Endodermal cell (in vitro differentiated cells): Measurements from ENCODE around the gene HOXA4. TPM values are rescaled to one million over a fixed set of nuclear protein-coding genes. Genes with fewer than 3 reads are reported as not detected.

ENCODE experiments used
- DNase-seq: peaks from one replicate; pipeline ENCODE4 v3.0.0-alpha.2; 2017
- H3K27ac ChIP-seq: 2 replicates; pipeline ENCODE4 v1.5.1; 2013; ENCODE audit warnings: mild to moderate bottlenecking, low read depth, low read length, moderate library complexity
- H3K27me3 ChIP-seq: 2 replicates; pipeline ENCODE4 v1.6.1; 2013; ENCODE audit warnings: mild to moderate bottlenecking, low read length, moderate library complexity; ENCODE audit not compliant: insufficient read depth, control insufficient read depth, poor library complexity, severe bottlenecking
- H3K36me3 ChIP-seq: 2 replicates; pipeline ENCODE4 v1.7.0; 2013; ENCODE audit warnings: mild to moderate bottlenecking, low read length, moderate library complexity; ENCODE audit not compliant: control insufficient read depth, insufficient read depth
- H3K4me1 ChIP-seq: one replicate; pipeline ENCODE4 v1.7.0; 2013; ENCODE audit warnings: low read length; ENCODE audit not compliant: control insufficient read depth, insufficient read depth
- H3K4me3 ChIP-seq: 2 replicates; pipeline ENCODE4 v1.5.1; 2013; ENCODE audit warnings: mild to moderate bottlenecking, low read length, moderate library complexity
- H3K9ac ChIP-seq: 2 replicates; pipeline ENCODE4 v1.6.1; 2013; ENCODE audit warnings: mild to moderate bottlenecking, low read length, moderate library complexity; ENCODE audit not compliant: poor library complexity, severe bottlenecking; ENCODE audit errors: extremely low read depth
- H3K9me3 ChIP-seq: 2 replicates; pipeline ENCODE4 v1.6.1; 2013; ENCODE audit warnings: mild to moderate bottlenecking, low read length, moderate library complexity; ENCODE audit not compliant: control insufficient read depth
- H3K27ac Mint-ChIP-seq: 2 replicates; pipeline ENCODE4 v1.8.0; 2020; ENCODE audit warnings: mixed read lengths
- H3K27me3 Mint-ChIP-seq: 2 replicates; pipeline ENCODE4 v1.8.0; 2021; ENCODE audit warnings: mild to moderate bottlenecking, mixed read lengths; ENCODE audit not compliant: insufficient read depth
- H3K36me3 Mint-ChIP-seq: 2 replicates; pipeline ENCODE4 v1.8.0; 2020; ENCODE audit warnings: low read depth, mixed read lengths
- H3K4me1 Mint-ChIP-seq: 2 replicates; pipeline ENCODE4 v1.8.0; 2020; ENCODE audit warnings: mixed read lengths
- H3K4me3 Mint-ChIP-seq: 2 replicates; pipeline ENCODE4 v1.8.0; 2020; ENCODE audit warnings: mild to moderate bottlenecking, moderate library complexity, mixed read lengths
- H3K9me3 Mint-ChIP-seq: 2 replicates; pipeline ENCODE4 v1.8.0; 2020; ENCODE audit warnings: mild to moderate bottlenecking, mixed read lengths
- CTCF ChIP-seq: fragments of 200-600 bp; sonication (generic); conservative IDR thresholded peaks from 2 replicates; pipeline ENCODE4 v1.5.0; 2021; ENCODE audit warnings: antibody characterized with exemption, mild to moderate bottlenecking
- WGBS, 2 experiments: methylation state at CpG; one replicate each; pipeline versions ENCODE4 v1.1.5 to v1.1.7; 2013; ENCODE audit warnings: missing lambda C conversion rate in 2 of 2, mixed read lengths in 1 of 2; ENCODE audit not compliant: insufficient coverage in 1 of 2, insufficient read length in 1 of 2; 5-methylcytosine and 5-hydroxymethylcytosine counted together
- total RNA-seq, 2 donors: library from RNA; stranded (reverse); fragmentation: NEBNext Ultra II Directional in 1 of 2; extraction: Animal tissue kit (Norgen Biotek cat#: 25700) in 1 of 2; gene quantifications; 2 replicates in 1 of 2; 3 replicates in 1 of 2; pipeline ENCODE4 v1.2.1, GENCODE V29; 2021

HOXA4 gene
- total RNA-seq, 2 donors from 2014 or later: not detected

DNA sequence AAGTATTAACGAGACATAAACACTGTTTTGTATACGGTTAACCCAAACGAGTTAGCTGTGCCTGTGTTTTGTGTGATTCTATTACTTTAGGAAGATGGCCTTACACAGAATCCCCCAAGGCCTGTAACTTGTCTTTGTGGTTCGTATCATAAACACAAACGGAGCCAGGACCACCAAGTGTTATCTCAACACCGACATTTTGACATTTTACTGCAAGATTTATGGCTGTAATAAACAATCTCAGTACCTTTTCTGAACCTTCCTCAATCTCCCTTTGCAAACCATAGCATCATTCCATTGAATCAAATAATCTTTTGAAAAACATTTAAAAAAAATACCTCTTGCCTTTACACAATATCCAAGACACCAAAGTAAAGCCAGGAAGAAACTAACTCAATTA, 2.4 kb upstream of the HOXA4 start:
- 25 to 26% methylated on average over 6 of the region's 6 CpGs for WGBS, 2 experiments
- H3K4me3 Mint-ChIP-seq: no peak overlapping the region
- no peak overlapping the region for H3K4me3 ChIP-seq

DNA sequence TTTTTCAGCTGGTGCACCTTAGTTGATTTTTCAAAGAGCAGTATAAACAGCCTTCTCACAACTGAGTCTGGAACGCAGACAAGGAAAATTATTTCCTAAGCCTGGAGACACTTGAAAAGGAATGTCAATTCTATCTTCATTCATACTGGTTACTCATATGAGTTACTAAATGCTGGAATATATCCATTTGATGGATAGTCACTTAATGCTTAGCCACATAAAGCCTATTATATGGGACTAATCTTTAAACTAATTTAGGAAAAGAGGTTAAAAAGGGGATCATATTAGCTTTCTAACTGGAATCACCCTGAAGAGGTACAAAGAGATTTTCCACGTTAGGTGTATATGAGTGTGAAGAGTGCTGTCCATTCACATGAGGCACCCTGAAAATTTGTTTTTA, 1.7 kb upstream of the HOXA4 start:
- Histone ChIP-seq H3K4me1 (no peaks in the 10 kb centered on the region), H3K36me3 (no peaks in the 10 kb centered on the region)

More for the DNA sequence above, 2.4 kb upstream of the HOXA4 start:
- Histone ChIP-seq H3K9ac (no peak overlapping the region), H3K36me3 (no peaks in the 10 kb centered on the region), H3K9me3 (peaks cover 7% of the 10 kb centered on the region), H3K27ac (no peak overlapping the region), H3K4me1 (no peaks in the 10 kb centered on the region), H3K27me3 (peaks cover 99% of the 10 kb centered on the region)
- TF ChIP-seq CTCF: no peak
- Mint-ChIP-seq H3K9me3 (no peaks in the 10 kb centered on the region), H3K36me3 (no peaks in the 10 kb centered on the region), H3K4me1 (no peaks in the 10 kb centered on the region), H3K27me3 (peaks cover 97% of the 10 kb centered on the region), H3K27ac (no peak overlapping the region)
- no peak for DNase-seq

DNA sequence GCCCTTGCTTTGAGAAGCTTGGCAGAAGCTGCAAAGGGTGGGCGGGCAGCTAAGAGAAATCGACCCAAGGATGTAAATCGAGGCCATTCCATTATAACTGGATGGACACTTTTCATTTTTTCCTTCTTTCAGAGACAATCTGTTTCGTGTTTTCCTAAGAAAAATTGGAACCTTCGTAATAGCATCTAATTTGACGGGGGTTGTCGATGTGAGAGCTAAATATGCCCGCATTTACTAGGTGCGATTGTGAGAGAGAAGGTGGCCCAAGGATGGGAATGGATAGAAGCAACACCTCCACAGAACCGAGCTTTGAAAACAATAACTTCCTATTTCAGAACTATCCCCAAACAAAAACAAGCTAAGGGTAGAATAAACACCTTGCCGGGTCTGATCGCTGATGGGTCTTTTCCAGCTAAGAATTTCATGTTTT, 848 bp upstream of the HOXA4 start:
- H3K27me3 Mint-ChIP-seq: peaks cover 97% of the 10 kb centered on the region
- no peak for DNase-seq
- H3K27me3 ChIP-seq: peaks cover 99% of the 10 kb centered on the region
- H3K4me3 ChIP-seq: peak overlapping the region; percentile 66
- H3K9me3 Mint-ChIP-seq: no peaks in the 10 kb centered on the region
- peak overlapping the region; percentile 39 for H3K4me3 Mint-ChIP-seq
- no peaks in the 10 kb centered on the region for H3K36me3 Mint-ChIP-seq
- 3 to 9% methylated on average over 9 to 12 of the region's 12 CpGs for WGBS, 2 experiments
- TF ChIP-seq CTCF: no peak
- H3K27ac ChIP-seq: no peak overlapping the region
- no peak overlapping the region for H3K9ac ChIP-seq
- no peaks in the 10 kb centered on the region for H3K4me1 ChIP-seq
- H3K27ac Mint-ChIP-seq: no peak overlapping the region
- no peaks in the 10 kb centered on the region for H3K4me1 Mint-ChIP-seq
- H3K9me3 ChIP-seq: peaks cover 7% of the 10 kb centered on the region
- H3K36me3 ChIP-seq: no peaks in the 10 kb centered on the region

More for the DNA sequence above, 1.7 kb upstream of the HOXA4 start:
- DNase-seq: no peak
- Mint-ChIP-seq H3K9me3 (no peaks in the 10 kb centered on the region), H3K27me3 (peaks cover 97% of the 10 kb centered on the region), H3K36me3 (no peaks in the 10 kb centered on the region), H3K4me3 (no peak overlapping the region), H3K27ac (no peak overlapping the region), H3K4me1 (no peaks in the 10 kb centered on the region)
- Histone ChIP-seq H3K9ac (no peak overlapping the region), H3K4me3 (no peak overlapping the region), H3K9me3 (peaks cover 7% of the 10 kb centered on the region), H3K27ac (no peak overlapping the region), H3K27me3 (peaks cover 99% of the 10 kb centered on the region)
- WGBS, 2 experiments: 34 to 40% methylated on average over 1 to 2 of the region's 2 CpGs
- no peak for TF ChIP-seq CTCF
